HG02970 (cell line): ENCODE results near the gene KBTBD7.
"Not testable (repeated sequence)": the region's sequence is repeated elsewhere in the genome, so short reads cannot be mapped to it uniquely, and the experiment has no call there.

Source experiments
- ATAC-seq: cut with Tn5 transposase; IDR thresholded peaks from one replicate; pipeline ENCODE4 v1.9.1; 2021; ENCODE audit warnings: mild to moderate bottlenecking, moderate library complexity, moderate number of reproducible peaks; ENCODE audit not compliant: unreplicated experiment, low FRiP score

Gene KBTBD7

GRCh38 chr13:41199079-41199478 is 4.7 kb upstream of the KBTBD7 start:
- ATAC-seq, result no peak

GRCh38 chr13:41196620-41197019 is 2.3 kb upstream of the KBTBD7 start:
- ATAC-seq, result no peak

- ATAC-seq, result no peak
Observed at GRCh38 chr13:41196011-41196410, 1.6 kb upstream of the KBTBD7 start.

GRCh38 chr13:41193469-41193868 is 900 bp downstream of the KBTBD7 start:
- no peak for ATAC-seq

- no peak for ATAC-seq
Observed at GRCh38 chr13:41188584-41188983, 5.8 kb downstream of the KBTBD7 start.

GRCh38 chr13:41186481-41186880 is 7.9 kb downstream of the KBTBD7 start:
- no peak for ATAC-seq

- ATAC-seq, result no peak
Observed at GRCh38 chr13:41182231-41182630, 12.1 kb downstream of the KBTBD7 start.

GRCh38 chr13:41179593-41180250 is 14.6 kb downstream of the KBTBD7 start:
- no peak for ATAC-seq

- no peak for ATAC-seq
Observed at GRCh38 chr13:41178040-41178439, 16.3 kb downstream of the KBTBD7 start.

- ATAC-seq, result no peak
Observed at GRCh38 chr13:41177616-41178015, 16.8 kb downstream of the KBTBD7 start.

GRCh38 chr13:41175576-41175975 is 18.8 kb downstream of the KBTBD7 start:
- not testable (repeated sequence) for ATAC-seq

GRCh38 chr13:41162151-41162550 is 32.2 kb downstream of the KBTBD7 start:
- ATAC-seq, result no peak

- ATAC-seq, result no peak
Observed at GRCh38 chr13:41159174-41159573, 35.2 kb downstream of the KBTBD7 start.

GRCh38 chr13:41157048-41157717 is 37.2 kb downstream of the KBTBD7 start:
- no peak for ATAC-seq

- ATAC-seq, result no peak
Observed at GRCh38 chr13:41156620-41157019, 37.7 kb downstream of the KBTBD7 start.

- no peak for ATAC-seq
Observed at GRCh38 chr13:41154042-41154441, 40.3 kb downstream of the KBTBD7 start.

- ATAC-seq, result no peak
Observed at GRCh38 chr13:41152005-41152404, 42.4 kb downstream of the KBTBD7 start.

GRCh38 chr13:41150058-41150457 is 44.3 kb downstream of the KBTBD7 start:
- no peak for ATAC-seq

- ATAC-seq, result no peak
Observed at GRCh38 chr13:41148419-41149283, 45.7 kb downstream of the KBTBD7 start.

GRCh38 chr13:41145136-41145908 is 49.0 kb downstream of the KBTBD7 start:
- no peak for ATAC-seq

- ATAC-seq, result no peak
Observed at GRCh38 chr13:41144576-41144975, 49.8 kb downstream of the KBTBD7 start.
